GM18868 (cell line): Measurements from ENCODE around the gene DPP8.

ENCODE experiments used
- ATAC-seq: cut with Tn5 transposase; IDR thresholded peaks from one replicate; pipeline ENCODE4 v1.9.1; 2021; ENCODE audit warnings: mild to moderate bottlenecking, moderate library complexity; ENCODE audit not compliant: unreplicated experiment

DPP8 gene

GRCh38 chr15:65426216-65426853, 91.2 kb downstream of the DPP8 start:
- ATAC-seq, result no peak

- no peak for ATAC-seq
Observed at GRCh38 chr15:65424683-65425082, 92.8 kb downstream of the DPP8 start.

GRCh38 chr15:65423976-65424679, 93.4 kb downstream of the DPP8 start:
- ATAC-seq, result no peak

- ATAC-seq, result no peak
Observed at GRCh38 chr15:65423150-65423975, 94.1 kb downstream of the DPP8 start.

- ATAC-seq, result no peak
Observed at GRCh38 chr15:65421360-65422215, 95.9 kb downstream of the DPP8 start.

- ATAC-seq, result no peak
Observed at GRCh38 chr15:65420975-65421359, 96.5 kb downstream of the DPP8 start.

GRCh38 chr15:65418596-65418995, 98.9 kb downstream of the DPP8 start:
- no peak for ATAC-seq

GRCh38 chr15:65416845-65417416, 100.6 kb downstream of the DPP8 start:
- ATAC-seq, result no peak

GRCh38 chr15:65414841-65415621, 102.5 kb downstream of the DPP8 start:
- ATAC-seq, result no peak

GRCh38 chr15:65413760-65414144, 103.7 kb downstream of the DPP8 start:
- ATAC-seq, result no peak

- no peak for ATAC-seq
Observed at GRCh38 chr15:65413051-65413759, 104.3 kb downstream of the DPP8 start.

- no peak for ATAC-seq
Observed at GRCh38 chr15:65412556-65412955, 104.9 kb downstream of the DPP8 start.

GRCh38 chr15:65411465-65412071, 105.9 kb downstream of the DPP8 start:
- no peak for ATAC-seq

GRCh38 chr15:65410972-65411371, 106.5 kb downstream of the DPP8 start:
- ATAC-seq, result no peak

- ATAC-seq, result no peak
Observed at GRCh38 chr15:65410036-65410435, 107.5 kb downstream of the DPP8 start.

GRCh38 chr15:65409036-65409631, 108.4 kb downstream of the DPP8 start:
- peak; percentile 70 for ATAC-seq

- ATAC-seq, result no peak
Observed at GRCh38 chr15:65408324-65409035, 109.0 kb downstream of the DPP8 start.
